ENCODE results near the gene CYBC1. TPM values are rescaled to one million over a fixed set of nuclear protein-coding genes. Genes with fewer than 3 reads are reported as not detected.
"Not testable (repeated sequence)": the region's sequence is repeated elsewhere in the genome, so short reads cannot be mapped to it uniquely, and the experiment has no call there.

Gene CYBC1
- total RNA-seq, 1 donor from 2014 or later, result 76.7 TPM

DNA sequence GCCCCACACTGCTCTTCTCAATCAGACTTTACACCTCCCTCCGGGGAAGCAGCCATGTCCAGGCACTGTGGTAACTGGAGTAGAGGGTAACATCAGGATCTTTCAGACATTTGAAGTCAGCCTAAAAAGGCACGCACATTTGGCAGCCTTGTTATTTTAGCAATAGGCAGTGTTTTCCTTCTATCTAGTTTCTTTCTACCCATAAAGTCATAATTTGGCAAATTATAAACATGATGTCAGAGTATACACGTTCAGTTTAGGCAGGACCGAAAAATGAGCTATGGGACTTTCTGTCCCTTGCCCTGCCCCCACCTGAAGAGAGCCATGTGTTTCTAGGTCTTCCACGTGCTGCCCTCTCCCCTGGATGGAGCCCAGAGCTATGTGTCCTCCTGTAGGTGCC is 29.1 kb upstream of the CYBC1 start:
- no peak for DNase-seq (ENCODE audit: extremely low read depth, low read depth, low spot score)

DNA sequence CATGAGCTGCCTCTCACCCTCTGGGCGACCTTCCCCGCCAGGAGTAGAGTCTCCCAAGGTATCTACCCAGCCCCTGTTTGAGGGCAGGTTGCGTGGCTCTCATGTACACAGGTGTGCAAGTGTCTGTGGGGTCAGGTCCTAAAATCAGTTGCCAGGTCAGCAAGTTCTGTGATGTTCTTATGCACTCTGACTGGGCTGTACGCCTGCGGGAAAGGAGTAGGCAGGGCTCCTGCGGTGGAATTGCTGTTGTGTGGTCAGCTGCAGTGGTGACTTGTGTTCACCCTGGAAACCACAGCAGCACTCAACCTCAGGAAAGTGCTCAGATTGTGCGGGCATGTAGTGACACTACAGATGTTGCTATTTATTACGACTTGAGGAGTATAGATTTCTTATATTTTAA is 27.4 kb upstream of the CYBC1 start:
- no peak for DNase-seq (ENCODE audit: extremely low read depth, low read depth, low spot score)

DNA sequence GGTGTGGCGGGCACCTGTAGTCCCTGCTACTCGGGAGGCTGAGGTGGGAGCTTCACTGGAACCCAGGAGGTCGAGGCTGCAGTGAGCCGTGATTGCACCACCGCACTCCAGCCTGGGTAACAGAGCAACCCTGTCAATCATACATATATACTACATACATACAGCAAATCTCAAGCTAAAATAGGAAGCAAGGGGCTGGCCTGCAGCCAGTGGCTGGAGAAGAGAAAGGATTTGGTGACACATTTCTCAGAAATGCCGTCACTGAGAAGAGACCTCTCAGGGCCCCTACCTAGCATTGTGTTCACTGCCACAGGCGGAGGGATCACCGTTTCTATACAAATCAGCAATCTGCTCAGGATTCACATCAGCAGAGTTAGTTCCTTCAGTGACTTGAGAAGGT is 24.9 kb upstream of the CYBC1 start:
- no peak for DNase-seq (ENCODE audit: extremely low read depth, low read depth, low spot score)

DNA sequence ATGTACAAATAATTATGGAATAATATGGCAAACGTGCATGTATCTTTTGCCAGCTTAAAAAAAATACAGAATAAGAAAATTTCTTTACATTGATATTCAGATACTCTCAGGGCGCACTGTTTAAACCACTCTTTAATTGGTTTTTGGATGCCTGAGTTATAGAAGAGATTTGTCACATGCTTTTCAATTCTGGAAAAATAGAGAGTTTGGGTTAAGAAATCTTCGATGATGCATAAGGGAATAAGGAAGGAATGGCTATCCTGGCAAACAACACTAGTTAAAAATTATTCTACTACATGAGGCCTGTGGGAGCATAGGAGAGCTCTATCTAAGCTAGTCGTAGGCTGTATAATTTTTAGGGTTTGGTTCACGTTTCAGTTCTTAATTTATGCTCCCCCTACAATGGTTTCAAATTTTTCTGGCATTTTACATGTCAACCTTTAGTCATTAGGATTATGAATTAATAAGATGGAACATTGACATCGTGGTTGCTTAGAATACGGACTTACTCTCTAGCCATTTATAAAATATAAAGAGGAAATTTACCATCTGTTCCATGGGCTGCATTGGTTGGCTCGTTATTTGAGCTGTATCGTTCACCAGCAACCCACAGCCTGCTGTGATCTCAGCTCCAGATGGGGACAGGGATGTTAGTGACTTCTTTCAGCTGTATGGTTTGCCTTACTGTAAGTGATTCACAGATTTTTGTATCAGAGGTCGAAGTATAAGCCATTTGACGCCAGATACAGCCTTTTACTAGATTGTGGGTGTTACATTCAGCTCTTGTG is 23.9 kb upstream of the CYBC1 start:
- DNase-seq (ENCODE audit: extremely low read depth, low read depth, low spot score), result no peak

DNA sequence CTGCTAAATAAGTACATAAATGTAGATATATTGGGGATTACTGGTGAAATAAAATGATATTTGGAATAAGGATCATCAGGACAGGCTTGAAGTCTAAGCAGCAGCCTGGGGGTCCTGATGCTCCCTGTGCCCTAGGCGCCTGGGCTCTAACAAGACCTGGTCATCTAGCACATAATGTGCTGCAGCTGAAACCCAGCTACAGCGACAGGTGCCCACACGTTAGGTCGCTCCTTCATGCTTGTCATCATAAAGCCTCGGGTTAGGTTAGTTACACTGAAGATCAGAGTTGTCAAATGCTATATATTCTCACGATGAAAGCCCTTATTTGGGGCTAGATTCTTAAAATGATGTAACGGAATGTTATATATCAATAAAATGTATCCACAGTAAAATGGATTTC is 19.5 kb upstream of the CYBC1 start:
- DNase-seq (ENCODE audit: extremely low read depth, low read depth, low spot score), result no peak

- no peak for DNase-seq (ENCODE audit: extremely low read depth, low read depth, low spot score)
Observed at GRCh38 chr17:82468692-82469091, 18.1 kb upstream of the CYBC1 start.

DNA sequence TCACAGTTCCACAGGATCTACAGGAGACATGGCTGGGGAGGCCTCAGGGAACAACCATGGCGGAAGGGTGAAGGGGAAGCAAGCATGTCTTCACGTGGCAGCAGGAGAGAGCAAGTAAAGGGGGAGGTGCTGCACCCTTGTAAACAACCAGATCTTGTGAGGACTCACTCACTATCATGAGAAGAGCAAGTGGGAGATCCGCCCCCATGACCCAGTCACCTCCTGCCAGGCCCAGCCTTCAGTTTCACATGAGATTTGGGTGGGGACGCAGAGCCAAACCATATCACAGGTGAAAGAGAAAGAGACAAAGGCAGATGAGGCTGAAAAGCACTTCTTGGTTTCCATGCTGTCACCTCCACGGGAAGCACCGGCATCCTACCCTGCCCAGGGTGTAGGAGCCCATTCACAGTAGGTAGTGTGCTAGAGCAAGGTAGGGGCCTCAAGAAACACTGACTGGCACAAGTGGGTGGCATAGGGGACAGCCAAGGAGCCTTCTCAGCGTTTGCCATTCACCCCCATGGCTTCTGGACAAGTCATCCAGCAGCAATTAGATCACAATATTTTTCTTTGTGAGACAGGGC is 14.6 kb upstream of the CYBC1 start:
- DNase-seq (ENCODE audit: extremely low read depth, low read depth, low spot score), result no peak

- no peak for DNase-seq (ENCODE audit: extremely low read depth, low read depth, low spot score)
Observed at GRCh38 chr17:82464567-82464929, 14.0 kb upstream of the CYBC1 start.

- DNase-seq (ENCODE audit: extremely low read depth, low read depth, low spot score), result no peak
Observed at GRCh38 chr17:82463925-82464566, 13.5 kb upstream of the CYBC1 start.

DNA sequence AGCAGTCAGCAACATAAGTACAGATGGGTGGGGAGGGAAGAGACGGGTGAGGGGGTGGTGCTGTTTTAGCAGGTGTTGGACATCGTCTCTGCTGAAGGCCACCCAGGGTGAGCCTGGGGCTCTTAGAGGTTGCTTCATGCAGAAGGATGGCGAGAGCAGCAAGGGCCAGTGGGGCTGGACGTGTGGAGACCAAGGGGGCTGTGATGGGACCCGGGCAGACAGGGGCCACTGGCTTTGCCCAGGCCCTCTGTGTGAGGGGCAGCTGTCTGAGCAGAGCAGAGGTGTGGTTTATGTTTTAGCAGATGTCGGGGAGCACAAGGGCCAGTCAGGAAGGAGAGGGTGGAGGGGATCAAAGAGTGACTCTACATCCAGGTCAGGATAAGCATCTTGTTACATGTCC is 12.8 kb upstream of the CYBC1 start:
- DNase-seq (ENCODE audit: extremely low read depth, low read depth, low spot score), result no peak

GRCh38 chr17:82461827-82462524 is 11.4 kb upstream of the CYBC1 start:
- no peak for DNase-seq (ENCODE audit: extremely low read depth, low read depth, low spot score)

DNA sequence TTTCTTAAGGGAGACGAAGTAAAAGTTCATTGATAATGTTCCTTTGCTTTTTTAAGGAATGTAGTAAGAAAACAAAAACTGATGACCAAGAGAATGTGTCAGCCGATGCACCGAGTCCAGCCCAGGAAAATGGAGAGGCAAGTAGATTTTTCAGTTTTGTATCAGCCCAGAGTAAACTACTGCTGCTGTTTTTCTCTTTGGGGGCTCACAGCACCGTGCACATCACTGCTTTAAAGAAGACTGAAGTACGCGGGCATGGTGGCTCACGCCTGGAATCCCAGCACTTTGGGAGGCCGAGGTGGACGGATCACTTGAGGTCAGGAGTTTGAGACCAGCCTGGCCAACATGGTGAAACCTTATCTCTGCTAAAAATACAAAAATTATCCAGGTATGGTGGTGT is 9.4 kb upstream of the CYBC1 start:
- not testable (repeated sequence) for DNase-seq (ENCODE audit: extremely low read depth, low read depth, low spot score)

DNA sequence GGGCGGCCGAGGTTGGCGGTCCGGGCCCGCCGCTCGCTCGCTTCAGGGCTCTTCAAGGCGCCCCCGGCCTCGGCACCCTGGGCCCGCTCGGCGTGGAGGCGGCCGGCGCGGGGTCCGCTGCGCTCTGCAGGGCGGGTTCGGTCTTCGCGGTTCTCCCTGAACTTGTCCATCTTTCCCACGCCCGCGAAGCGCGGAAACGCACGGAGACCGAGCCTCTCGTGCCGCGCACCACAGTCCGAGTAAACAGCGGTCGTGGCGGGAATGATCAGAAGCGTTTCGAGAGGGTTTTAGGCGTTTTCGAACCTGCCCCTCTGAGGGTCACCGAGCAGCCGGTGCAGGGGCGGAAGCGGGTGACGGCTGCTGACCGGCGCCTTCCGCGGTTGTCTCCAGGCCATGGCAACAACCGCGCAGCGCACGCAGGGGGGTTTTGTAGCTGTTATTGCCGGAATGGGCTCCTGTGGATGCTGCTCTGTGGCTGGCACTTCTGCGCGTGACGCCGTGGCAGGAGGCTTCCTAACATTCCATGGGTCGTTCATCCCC is 8.4 kb upstream of the CYBC1 start:
- DNase-seq (ENCODE audit: extremely low read depth, low read depth, low spot score), result no peak

- peak; percentile 64 for DNase-seq (ENCODE audit: extremely low read depth, low read depth, low spot score)
Observed at GRCh38 chr17:82458179-82458884, 7.8 kb upstream of the CYBC1 start, which contains the start of gene NARF. NARF (plus strand) TSS chr17:82458741; CDS start chr17:82458804, 63 bp downstream.

DNA sequence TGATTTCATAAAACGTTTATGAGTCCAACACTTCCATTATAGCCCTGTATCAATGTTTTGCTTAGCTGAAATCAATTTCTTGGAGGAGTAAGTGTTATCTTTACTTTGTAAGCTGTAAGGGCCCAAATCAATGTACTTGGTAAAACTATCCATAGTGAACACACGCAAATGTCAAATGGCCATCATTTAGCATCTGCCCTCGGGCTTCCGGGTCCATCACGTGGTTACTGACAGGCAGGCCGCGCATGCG is 7.3 kb upstream of the CYBC1 start:
- peak; percentile 67 for DNase-seq (ENCODE audit: extremely low read depth, low read depth, low spot score)

GRCh38 chr17:82457073-82457928 is 6.7 kb upstream of the CYBC1 start:
- no peak for DNase-seq (ENCODE audit: extremely low read depth, low read depth, low spot score)

DNA sequence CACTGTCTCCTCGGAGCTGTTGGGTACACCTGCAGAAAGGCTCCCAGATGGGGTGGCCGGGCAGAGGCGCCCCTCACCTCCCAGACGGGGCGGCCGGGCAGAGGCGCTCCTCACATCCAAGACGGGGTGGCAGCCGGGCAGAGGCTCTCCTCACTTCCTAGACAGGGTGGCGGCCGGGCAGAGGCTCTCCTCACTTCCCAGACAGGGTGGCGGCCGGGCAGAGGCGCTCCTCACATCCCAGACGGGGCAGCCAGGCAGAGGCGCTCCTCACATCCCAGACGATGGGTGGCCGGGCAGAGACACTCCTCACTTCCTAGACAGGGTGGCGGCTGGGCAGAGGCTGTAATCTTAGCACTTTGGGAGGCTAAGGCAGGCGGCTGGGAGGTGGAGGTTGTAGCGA is 3.2 kb upstream of the CYBC1 start:
- not testable (repeated sequence) for DNase-seq (ENCODE audit: extremely low read depth, low read depth, low spot score)

DNA sequence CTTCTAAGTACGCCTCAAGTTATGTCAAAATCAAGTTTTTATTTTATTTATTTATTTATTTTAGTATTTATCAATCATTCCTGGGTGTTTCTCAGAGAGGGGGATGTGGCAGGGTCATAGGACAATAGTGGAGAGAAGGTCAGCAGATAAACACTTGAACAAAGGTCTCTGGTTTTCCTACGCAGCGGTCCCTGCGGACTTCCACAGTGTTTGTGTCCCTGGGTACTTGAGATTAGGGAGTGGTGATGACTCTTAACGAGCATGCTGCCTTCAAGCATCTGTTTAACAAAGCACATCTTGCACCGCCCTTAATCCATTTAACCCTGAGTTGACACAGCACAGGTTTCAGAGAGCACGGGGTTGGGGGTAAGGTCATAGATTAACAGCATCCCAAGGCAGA is 2.6 kb upstream of the CYBC1 start:
- not testable (repeated sequence) for DNase-seq (ENCODE audit: extremely low read depth, low read depth, low spot score)

DNA sequence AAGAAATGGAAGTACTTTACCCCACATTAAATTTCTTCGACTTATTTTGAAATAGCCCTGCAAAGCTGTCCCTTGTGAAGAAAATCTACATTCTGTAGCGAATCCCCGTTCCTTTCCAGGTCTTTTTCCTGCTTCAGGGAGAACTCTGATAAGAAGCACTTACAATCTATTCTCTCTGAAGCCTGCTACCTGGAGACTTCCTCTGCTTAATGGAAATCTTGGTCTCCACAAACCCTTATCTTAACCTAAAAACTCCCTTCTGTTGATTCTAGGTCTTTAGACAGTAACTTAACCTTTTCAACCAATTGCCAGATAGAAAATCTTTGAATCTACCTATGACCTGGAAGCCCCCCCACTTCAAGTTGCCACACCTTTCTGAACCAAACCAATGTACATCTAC is 1.6 kb upstream of the CYBC1 start:
- no peak for DNase-seq (ENCODE audit: extremely low read depth, low read depth, low spot score)

GRCh38 chr17:82449883-82450356 is 632 bp downstream of the CYBC1 start:
- no peak for DNase-seq (ENCODE audit: extremely low read depth, low read depth, low spot score)
